OCI-LY7 (cell line): ENCODE results near the gene HLCS. TPM values are rescaled to one million over a fixed set of nuclear protein-coding genes. Genes with fewer than 3 reads are reported as not detected.
"Not testable (repeated sequence)": the region's sequence is repeated elsewhere in the genome, so short reads cannot be mapped to it uniquely, and the experiment has no call there.

Experiments used
- BruUV-seq: library from RNA; stranded (reverse); fragments of 400-500 nt; replicated peaks from 2 replicates; lab custom pipeline; 2021; lab: Mats Ljungman, UMichigan
- CTCF ChIA-PET: fragments of 300-600 bp; sonication (Branson Sonifier 250); formaldehyde crosslinking; loops from one replicate; lab custom pipeline; 2022; ENCODE audit warnings: antibody characterized with exemption; ENCODE audit not compliant: unreplicated experiment; lab: Charles Lee
- POLR2A ChIA-PET: fragments of 300-600 bp; sonication (Branson Sonifier 250); formaldehyde crosslinking; loops from one replicate; lab custom pipeline; 2022; ENCODE audit warnings: antibody characterized with exemption; lab: Charles Lee
- DNase-seq: peaks from one replicate; pipeline ENCODE4 v3.0.0-alpha.2; 2015; ENCODE audit warnings: low spot score
- H2AFZ ChIP-seq: fragments of 200-600 bp; sonication (generic), shearing (Covaris generic); 2 replicates; pipeline ENCODE4 v1.6.1; 2014; ENCODE audit warnings: mild to moderate bottlenecking, antibody characterized with exemption, low read length, moderate library complexity
- H3K27ac ChIP-seq: fragments of 200-600 bp; sonication (generic); 2 replicates; pipeline ENCODE4 v1.5.1; 2014; ENCODE audit warnings: mixed run types, low read depth, mild to moderate bottlenecking, moderate library complexity, low read length, inconsistent platforms; ENCODE audit not compliant: poor library complexity, severe bottlenecking
- H3K36me3 ChIP-seq: fragments of 200-600 bp; sonication (generic); 2 replicates; pipeline ENCODE4 v1.6.1; 2014; ENCODE audit warnings: mild to moderate bottlenecking, antibody characterized with exemption, low read length, moderate library complexity, mixed read lengths; ENCODE audit not compliant: insufficient read depth
- H3K4me1 ChIP-seq: fragments of 200-600 bp; sonication (generic); 2 replicates; pipeline ENCODE4 v1.5.1; 2014; ENCODE audit warnings: mild to moderate bottlenecking, low read length; ENCODE audit not compliant: insufficient read depth, poor library complexity, severe bottlenecking
- H3K4me2 ChIP-seq: fragments of 200-600 bp; sonication (generic); 2 replicates; pipeline ENCODE4 v1.6.1; 2014; ENCODE audit warnings: mild to moderate bottlenecking, low read length
- H3K4me3 ChIP-seq: fragments of 200-600 bp; sonication (generic); 2 replicates; pipeline ENCODE4 v1.5.1; 2014; ENCODE audit warnings: mild to moderate bottlenecking, low read depth, low read length; ENCODE audit not compliant: poor library complexity, severe bottlenecking
- H3K79me2 ChIP-seq: fragments of 200-600 bp; sonication (generic); 2 replicates; pipeline ENCODE4 v1.6.1; 2016; ENCODE audit warnings: low read depth, mild to moderate bottlenecking, low read length, moderate library complexity, mixed read lengths; ENCODE audit not compliant: insufficient read depth
- H3K9me2 ChIP-seq: fragments of 200-600 bp; sonication (generic); 2 replicates; pipeline ENCODE4 v1.6.1; 2016; ENCODE audit warnings: mild to moderate bottlenecking, low read length, mixed read lengths; ENCODE audit not compliant: insufficient read depth
- H3K9me3 ChIP-seq: fragments of 200-600 bp; sonication (generic); 2 replicates; pipeline ENCODE4 v1.6.1; 2014; ENCODE audit warnings: mild to moderate bottlenecking, mixed run types, low read length, mixed read lengths
- H4K20me1 ChIP-seq: fragments of 200-600 bp; sonication (generic); 2 replicates; pipeline ENCODE4 v1.6.1; 2014; ENCODE audit warnings: mild to moderate bottlenecking, antibody characterized with exemption, low read length, moderate library complexity, mixed read lengths; ENCODE audit not compliant: insufficient read depth
- EZH2phosphoT487 ChIP-seq: fragments of 200-600 bp; sonication (generic); IDR thresholded peaks from 2 replicates; pipeline ENCODE4 v1.6.1; 2018; ENCODE audit warnings: low read depth, borderline replicate concordance, mild to moderate bottlenecking, mixed run types, antibody characterized with exemption, low read length, moderate library complexity, mixed read lengths
- intact Hi-C: fragments of 100-400 bp; cut with micrococcal nuclease; formaldehyde crosslinking; loops from one replicate; pipeline ENCODE4 v1.10.0; 2022; ENCODE audit not compliant: unreplicated experiment
- total RNA-seq, 2 experiments: library from RNA; depleted of rRNA in 1 of 2; stranded (reverse); fragments of >200 nt in 1 of 2; shearing (Covaris generic) in 1 of 2; gene quantifications; 2 replicates each; pipeline ENCODE4 v1.2.3, GENCODE V29; 2014 to 2022
- TF ChIP-seq, protein P1 (sequence below): fragments of 200-600 bp; sonication (generic); conservative IDR thresholded peaks from 2 replicates; pipeline ENCODE4 v1.5.1; 2014; ENCODE audit warnings: mild to moderate bottlenecking, antibody characterized with exemption, low read length, moderate library complexity, mixed read lengths

The HLCS gene
- total RNA-seq, 2 experiments from 2014 or later = 12.0 to 20.9 TPM

DNA sequence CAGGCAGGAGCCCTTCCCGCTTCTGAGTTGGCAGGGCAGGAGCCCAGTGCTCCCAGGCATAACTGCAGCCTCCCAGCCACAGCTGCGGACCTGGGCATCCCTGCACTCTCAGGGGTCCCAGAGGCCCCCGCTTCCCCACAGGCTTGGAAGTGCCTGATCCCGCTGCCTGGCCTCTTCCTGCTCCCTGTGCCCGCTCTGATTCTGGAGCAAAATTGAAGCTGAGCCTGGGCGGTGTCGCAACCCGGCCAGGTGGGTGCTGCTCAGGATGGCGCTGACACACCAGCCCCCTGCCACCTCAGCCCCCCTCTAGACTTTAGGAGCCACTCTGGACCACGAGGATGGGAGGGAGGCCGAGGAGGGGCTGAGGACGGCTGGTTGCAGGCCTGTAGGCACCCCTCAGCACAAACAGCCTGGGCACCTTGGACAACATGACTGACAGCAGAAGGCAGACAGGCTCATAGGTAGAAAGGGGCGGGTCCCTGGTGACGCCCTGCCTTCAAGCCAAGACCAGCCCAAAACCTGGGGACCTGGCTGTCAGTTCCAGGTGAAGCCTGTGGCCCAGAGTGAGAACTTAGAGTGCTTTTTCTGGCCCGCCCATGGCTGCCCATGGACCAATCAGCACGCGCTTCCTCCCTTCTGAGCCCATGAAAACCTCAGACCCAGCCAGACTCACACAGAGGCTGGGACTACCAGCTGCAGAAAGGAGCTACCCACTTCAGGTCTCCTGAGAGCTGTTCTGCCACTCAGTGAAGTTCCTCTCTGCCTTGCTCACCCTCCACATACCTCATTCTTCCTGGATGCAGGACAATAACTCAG lies 7.2 kb downstream of the HLCS start:
- Histone ChIP-seq H3K79me2 (no peaks in the 10 kb centered on the region), H3K4me2 (no peak overlapping the region), H3K9me3 (no peaks in the 10 kb centered on the region), H3K9me2 (no peaks in the 10 kb centered on the region), H3K4me1 (peaks cover under 1% of the 10 kb centered on the region), H4K20me1 (no peaks in the 10 kb centered on the region), H3K36me3 (peaks cover 13% of the 10 kb centered on the region), H3K27ac (no peak overlapping the region), H3K4me3 (no peak overlapping the region), H2AFZ (no peak overlapping the region)
- intact Hi-C loops = no loop called here
- TF ChIP-seq, protein P1, sequence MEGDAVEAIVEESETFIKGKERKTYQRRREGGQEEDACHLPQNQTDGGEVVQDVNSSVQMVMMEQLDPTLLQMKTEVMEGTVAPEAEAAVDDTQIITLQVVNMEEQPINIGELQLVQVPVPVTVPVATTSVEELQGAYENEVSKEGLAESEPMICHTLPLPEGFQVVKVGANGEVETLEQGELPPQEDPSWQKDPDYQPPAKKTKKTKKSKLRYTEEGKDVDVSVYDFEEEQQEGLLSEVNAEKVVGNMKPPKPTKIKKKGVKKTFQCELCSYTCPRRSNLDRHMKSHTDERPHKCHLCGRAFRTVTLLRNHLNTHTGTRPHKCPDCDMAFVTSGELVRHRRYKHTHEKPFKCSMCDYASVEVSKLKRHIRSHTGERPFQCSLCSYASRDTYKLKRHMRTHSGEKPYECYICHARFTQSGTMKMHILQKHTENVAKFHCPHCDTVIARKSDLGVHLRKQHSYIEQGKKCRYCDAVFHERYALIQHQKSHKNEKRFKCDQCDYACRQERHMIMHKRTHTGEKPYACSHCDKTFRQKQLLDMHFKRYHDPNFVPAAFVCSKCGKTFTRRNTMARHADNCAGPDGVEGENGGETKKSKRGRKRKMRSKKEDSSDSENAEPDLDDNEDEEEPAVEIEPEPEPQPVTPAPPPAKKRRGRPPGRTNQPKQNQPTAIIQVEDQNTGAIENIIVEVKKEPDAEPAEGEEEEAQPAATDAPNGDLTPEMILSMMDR = no peak
- TF ChIP-seq EZH2phosphoT487 = no peak
- no TSS peak for BruUV-seq
- CTCF ChIA-PET = no interaction called here
- POLR2A ChIA-PET = interaction anchor here (0.6 to 1.5 kb wide), 2 partner anchors 13 to 292 kb away, joined by 4 to 5 read pairs; no protein-coding TSS in a partner anchor
- no peak for DNase-seq

DNA sequence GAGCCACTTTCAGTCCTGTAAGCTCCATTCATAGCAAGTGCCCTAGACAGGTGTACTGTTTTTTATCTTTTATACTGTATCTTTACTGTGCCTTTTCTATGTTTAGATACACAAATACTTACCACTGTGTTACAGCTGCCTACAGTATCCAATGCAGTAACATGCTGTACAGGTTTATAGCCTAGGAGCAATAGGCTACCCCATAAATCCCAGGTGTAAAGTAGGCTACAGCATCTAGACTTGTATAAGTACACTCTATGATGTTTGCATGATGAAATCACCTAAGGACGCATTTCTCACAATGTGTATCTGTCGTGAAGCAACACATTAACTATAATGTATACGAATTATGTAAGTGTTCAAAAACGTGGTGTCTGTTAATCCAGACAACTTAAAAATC lies 10.7 kb downstream of the HLCS start:
- H3K27ac ChIP-seq = no peak overlapping the region
- H3K79me2 ChIP-seq = no peaks in the 10 kb centered on the region
- TF ChIP-seq, protein P1 = no peak
- no peak for TF ChIP-seq EZH2phosphoT487
- no peak for DNase-seq
- POLR2A ChIA-PET = interaction anchor here (1.8 kb wide), 1 partner anchor 10 kb away, joined by 5 read pairs; no protein-coding TSS in a partner anchor
- CTCF ChIA-PET = no interaction called here
- intact Hi-C loops = no loop called here
- H3K4me2 ChIP-seq = no peak overlapping the region
- H2AFZ ChIP-seq = no peak overlapping the region
- no peaks in the 10 kb centered on the region for H4K20me1 ChIP-seq
- BruUV-seq = no TSS peak
- no peak overlapping the region for H3K4me3 ChIP-seq
- peaks cover 11% of the 10 kb centered on the region for H3K36me3 ChIP-seq
- no peaks in the 10 kb centered on the region for H3K9me2 ChIP-seq
- H3K9me3 ChIP-seq = no peaks in the 10 kb centered on the region
- H3K4me1 ChIP-seq = no peaks in the 10 kb centered on the region

DNA sequence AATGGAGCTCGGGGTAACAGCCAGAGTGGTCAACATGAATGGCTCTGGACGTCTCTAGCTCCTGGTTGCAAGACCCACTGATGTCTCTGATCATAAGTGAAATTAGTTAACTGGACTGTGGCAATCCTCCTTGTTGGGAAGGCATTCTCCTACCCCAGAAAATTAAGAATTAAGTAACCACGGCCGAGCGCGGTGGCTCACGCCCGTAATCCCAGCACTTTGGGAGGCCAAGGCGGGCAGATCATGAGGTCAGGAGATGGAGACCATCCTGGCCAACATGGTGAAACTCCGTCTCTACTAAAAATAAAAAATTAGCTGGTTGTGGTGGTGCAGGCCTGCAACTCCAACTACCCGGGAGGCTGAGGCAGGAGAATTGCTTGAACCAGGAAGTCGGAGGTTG lies 14.1 kb downstream of the HLCS start:
- H3K36me3 ChIP-seq, H3K4me2 ChIP-seq, BruUV-seq, CTCF ChIA-PET, intact Hi-C loops, H4K20me1 ChIP-seq, H3K9me2 ChIP-seq, H3K79me2 ChIP-seq, H3K27ac ChIP-seq, H3K4me3 ChIP-seq, H3K9me3 ChIP-seq, H3K4me1 ChIP-seq, H2AFZ ChIP-seq, DNase-seq: not testable (repeated sequence)
- POLR2A ChIA-PET = interaction anchor here (0.7 to 0.8 kb wide), 3 partner anchors 13 to 1045 kb away, joined by 3 to 7 read pairs (median 4); no protein-coding TSS in a partner anchor
